ENCODE data around the gene C1orf159.

- TF ChIP-seq JUN (IDR thresholded peaks at IDR 0.05; ENCODE audit: borderline replicate concordance, low read depth, low read length) = no peak
- TF ChIP-seq JUN (CRISPR knock-in tag; IDR thresholded peaks at IDR 0.05; ENCODE audit: borderline replicate concordance) = no peak
- TF ChIP-seq CTCF (IDR thresholded peaks at IDR 0.05 in 2 of 3, conservative IDR thresholded peaks at IDR 0.05 in 1 of 3; ENCODE audit: insufficient read depth in 2 of 3, low read depth in 1 of 3, low read length in 3 of 3) = no peak
- TF ChIP-seq HMG20B (CRISPR knock-in tag; IDR thresholded peaks at IDR 0.05) = no peak
- TF ChIP-seq CEBPB (tag; IDR thresholded peaks at IDR 0.05) = no peak
- TF ChIP-seq NFIC (IDR thresholded peaks at IDR 0.05) = no peak
- no peak for TF ChIP-seq AFF4 (CRISPR knock-in tag; IDR thresholded peaks at IDR 0.05)
- no peak for TF ChIP-seq SMARCC2 (IDR thresholded peaks at IDR 0.05; ENCODE audit: low read depth)
- TF ChIP-seq NR1H2 (CRISPR knock-in tag; IDR thresholded peaks at IDR 0.05) = no peak
- no peak for TF ChIP-seq POLR2A (conservative IDR thresholded peaks at IDR 0.05)
Observed at GRCh38 chr1:1051127-1051810, 64.6 kb downstream of the C1orf159 start.
